Measurements from ENCODE around the gene MEGF9. TPM values are rescaled to one million over a fixed set of nuclear protein-coding genes. Genes with fewer than 3 reads are reported as not detected.
"Not testable (repeated sequence)": the region's sequence is repeated elsewhere in the genome, so short reads cannot be mapped to it uniquely, and the experiment has no call there.

The MEGF9 gene
- total RNA-seq, 4 donors from 2014 or later, result 65.2 to 194 (median 138) TPM

- Histone ChIP-seq H3K36me3 (no peaks in the 10 kb centered on the region), H3K27ac (no peak overlapping the region), H3K27me3 (no peaks in the 10 kb centered on the region), H3K4me3 (replicated peaks in 1 of 3) (no peak overlapping the region), H3K9me3 (no peaks in the 10 kb centered on the region), H3K4me1 (no peaks in the 10 kb centered on the region)
- WGBS, 2 donors, result 87 to 88% methylated on average over 5 of the region's 5 CpGs
- DNase-seq, result no peak
- intact Hi-C loops (cut with DNase I), result no loop called here
- no peak for TF ChIP-seq POLR2A (IDR thresholded peaks at IDR 0.05)
- TF ChIP-seq, protein P1, sequence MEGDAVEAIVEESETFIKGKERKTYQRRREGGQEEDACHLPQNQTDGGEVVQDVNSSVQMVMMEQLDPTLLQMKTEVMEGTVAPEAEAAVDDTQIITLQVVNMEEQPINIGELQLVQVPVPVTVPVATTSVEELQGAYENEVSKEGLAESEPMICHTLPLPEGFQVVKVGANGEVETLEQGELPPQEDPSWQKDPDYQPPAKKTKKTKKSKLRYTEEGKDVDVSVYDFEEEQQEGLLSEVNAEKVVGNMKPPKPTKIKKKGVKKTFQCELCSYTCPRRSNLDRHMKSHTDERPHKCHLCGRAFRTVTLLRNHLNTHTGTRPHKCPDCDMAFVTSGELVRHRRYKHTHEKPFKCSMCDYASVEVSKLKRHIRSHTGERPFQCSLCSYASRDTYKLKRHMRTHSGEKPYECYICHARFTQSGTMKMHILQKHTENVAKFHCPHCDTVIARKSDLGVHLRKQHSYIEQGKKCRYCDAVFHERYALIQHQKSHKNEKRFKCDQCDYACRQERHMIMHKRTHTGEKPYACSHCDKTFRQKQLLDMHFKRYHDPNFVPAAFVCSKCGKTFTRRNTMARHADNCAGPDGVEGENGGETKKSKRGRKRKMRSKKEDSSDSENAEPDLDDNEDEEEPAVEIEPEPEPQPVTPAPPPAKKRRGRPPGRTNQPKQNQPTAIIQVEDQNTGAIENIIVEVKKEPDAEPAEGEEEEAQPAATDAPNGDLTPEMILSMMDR (IDR thresholded peaks at IDR 0.05), result no peak
Measured at GRCh38 chr9:120750421-120750820, 36.2 kb upstream of the MEGF9 start.

DNA sequence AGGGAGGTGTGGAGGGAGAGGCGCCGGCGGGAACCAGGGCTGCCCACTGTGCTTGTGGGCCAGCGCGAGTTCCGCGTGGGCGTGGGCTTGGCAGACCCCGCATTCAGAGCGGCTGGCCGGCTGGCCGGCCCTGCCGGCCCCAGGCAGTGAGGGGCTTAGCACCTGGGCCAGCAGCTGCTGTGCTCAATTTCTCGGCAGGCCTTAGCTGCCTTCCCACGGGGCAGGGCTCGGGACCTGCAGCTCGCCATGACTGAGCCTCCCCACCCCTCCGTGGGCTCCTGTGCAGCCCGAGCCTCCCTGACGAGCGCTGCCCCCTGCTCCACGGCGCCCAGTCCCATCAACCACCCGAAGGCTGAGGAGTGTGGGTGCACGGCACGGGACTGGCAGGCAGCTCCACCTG lies 32.1 kb upstream of the MEGF9 start:
- H3K36me3 ChIP-seq; H3K4me3 ChIP-seq (replicated peaks in 1 of 3); DNase-seq; H3K4me1 ChIP-seq; H3K27ac ChIP-seq; intact Hi-C loops (cut with DNase I); H3K9me3 ChIP-seq; H3K27me3 ChIP-seq: not testable (repeated sequence)
- WGBS, 2 donors, result 90 to 100% methylated on average over 7 to 14 of the region's 26 CpGs

DNA sequence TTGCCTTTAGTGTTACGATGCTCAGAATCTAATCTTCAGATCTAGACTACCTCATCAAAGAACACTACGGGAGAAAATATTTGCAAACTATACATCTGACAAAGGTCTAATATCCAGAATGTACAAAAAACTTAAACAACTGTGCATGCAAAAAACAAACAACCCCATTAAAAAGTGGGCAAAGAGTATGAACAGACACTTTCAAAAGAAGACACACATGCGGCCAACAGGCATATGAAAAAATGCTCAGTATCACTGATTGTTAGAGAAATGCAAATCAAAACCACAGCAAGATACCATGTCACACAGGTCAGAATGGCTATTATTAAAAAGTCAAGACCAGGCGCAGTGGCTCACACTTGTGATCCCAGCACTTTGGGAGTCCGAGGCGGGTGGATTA lies 31.0 kb upstream of the MEGF9 start:
- Histone ChIP-seq H3K4me1 (no peaks in the 10 kb centered on the region), H3K36me3 (no peaks in the 10 kb centered on the region), H3K27ac (no peak overlapping the region), H3K4me3 (replicated peaks in 1 of 3) (no peak overlapping the region), H3K27me3 (no peaks in the 10 kb centered on the region), H3K9me3 (no peaks in the 10 kb centered on the region)
- no peak for DNase-seq
- WGBS, 2 donors, result 87 to 98% methylated on average over 6 of the region's 6 CpGs
- intact Hi-C loops (cut with DNase I), result no loop called here
- TF ChIP-seq POLR2A (IDR thresholded peaks at IDR 0.05), result no peak
- TF ChIP-seq, protein P1 (IDR thresholded peaks at IDR 0.05), result no peak

DNA sequence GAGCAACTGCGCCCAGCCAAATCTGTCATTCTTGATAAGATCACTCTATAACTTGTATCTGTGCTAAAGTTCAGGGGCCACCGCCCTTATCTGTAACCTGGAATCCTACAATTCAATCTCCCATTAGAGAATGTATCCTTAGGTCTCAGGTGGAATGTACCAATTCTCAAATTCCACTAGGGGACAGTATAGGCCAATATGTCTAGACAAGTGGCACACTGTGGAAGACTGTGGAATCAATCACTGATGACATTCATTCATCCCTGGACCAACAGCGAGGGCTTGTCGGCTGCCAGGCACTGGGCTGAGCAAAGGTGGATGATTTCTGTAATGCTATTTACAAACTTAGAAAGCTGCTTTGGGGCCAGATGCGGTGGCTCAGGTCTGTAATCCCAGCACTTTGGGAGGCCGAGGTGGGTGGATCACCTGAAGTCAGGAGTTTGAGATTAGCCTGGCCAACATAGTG lies 28.7 kb upstream of the MEGF9 start:
- no peaks in the 10 kb centered on the region for H3K27me3 ChIP-seq
- H3K4me3 ChIP-seq (replicated peaks in 1 of 3), result no peak overlapping the region
- H3K27ac ChIP-seq, result no peak overlapping the region
- WGBS, 2 donors, result 90% methylated on average over 6 of the region's 6 CpGs
- intact Hi-C loops (cut with DNase I), result no loop called here
- no peaks in the 10 kb centered on the region for H3K36me3 ChIP-seq
- no peaks in the 10 kb centered on the region for H3K9me3 ChIP-seq
- H3K4me1 ChIP-seq, result no peaks in the 10 kb centered on the region
- no peak for TF ChIP-seq POLR2A (IDR thresholded peaks at IDR 0.05)
- TF ChIP-seq, protein P1 (IDR thresholded peaks at IDR 0.05), result peak in 5 of 6 experiments; percentile 38 to 62 (median 53)
- no peak for DNase-seq

- Histone ChIP-seq H3K27me3 (no peaks in the 10 kb centered on the region), H3K36me3 (no peaks in the 10 kb centered on the region), H3K4me3 (replicated peaks in 1 of 3) (no peak overlapping the region), H3K27ac (no peak overlapping the region), H3K9me3 (no peaks in the 10 kb centered on the region), H3K4me1 (no peaks in the 10 kb centered on the region)
- TF ChIP-seq, protein P1 (IDR thresholded peaks at IDR 0.05), result no peak
- TF ChIP-seq POLR2A (IDR thresholded peaks at IDR 0.05), result no peak
- DNase-seq, result no peak
- intact Hi-C loops (cut with DNase I), result no loop called here
- WGBS, 2 donors, result 89 to 96% methylated on average over 1 of the region's 1 CpG
Measured at GRCh38 chr9:120741701-120742100, 27.4 kb upstream of the MEGF9 start.

- DNase-seq, result no peak
- Histone ChIP-seq H3K27me3 (no peaks in the 10 kb centered on the region), H3K27ac (no peak overlapping the region), H3K9me3 (no peaks in the 10 kb centered on the region), H3K4me3 (replicated peaks in 1 of 3) (no peak overlapping the region), H3K4me1 (no peaks in the 10 kb centered on the region), H3K36me3 (no peaks in the 10 kb centered on the region)
- WGBS, 2 donors, result 68 to 80% methylated on average over 1 of the region's 1 CpG
- TF ChIP-seq POLR2A (IDR thresholded peaks at IDR 0.05), result no peak
- TF ChIP-seq, protein P1 (IDR thresholded peaks at IDR 0.05), result no peak
- intact Hi-C loops (cut with DNase I), result no loop called here
Measured at GRCh38 chr9:120741191-120741590, 26.9 kb upstream of the MEGF9 start.

Data from thyroid gland (tissue), 4 donors.